Activated CD4-positive, alpha-beta T cell treated with anti-CD3 and anti-CD28 coated beads, Interleukin-2, amount 10 ng/mL, durations not matched to agents 24 days and 14 days (primary cell): ENCODE data around the gene CDH1. TPM values are rescaled to one million over a fixed set of nuclear protein-coding genes. Genes with fewer than 3 reads are reported as not detected.

Experiments used
- DNase-seq: peaks from one replicate; pipeline ENCODE4 v3.0.0; 2022
- H3K27ac Mint-ChIP-seq: one replicate; pipeline ENCODE4 v1.8.0; 2022; ENCODE audit warnings: mild to moderate bottlenecking, mixed read lengths
- H3K27me3 Mint-ChIP-seq: one replicate; pipeline ENCODE4 v1.8.0; 2022; ENCODE audit warnings: mixed read lengths
- H3K36me3 Mint-ChIP-seq: one replicate; pipeline ENCODE4 v1.8.0; 2022; ENCODE audit warnings: low read depth, mild to moderate bottlenecking, mixed read lengths
- H3K4me1 Mint-ChIP-seq: one replicate; pipeline ENCODE4 v1.8.0; 2021; ENCODE audit warnings: mixed read lengths
- H3K4me3 Mint-ChIP-seq: one replicate; pipeline ENCODE4 v1.8.0; 2022; ENCODE audit warnings: mild to moderate bottlenecking, moderate library complexity, mixed read lengths
- H3K9me3 Mint-ChIP-seq: one replicate; pipeline ENCODE4 v1.8.0; 2021; ENCODE audit warnings: mixed read lengths
- intact Hi-C: fragments of 100-400 bp; cut with micrococcal nuclease; formaldehyde crosslinking; loops from one replicate; pipeline ENCODE4 v1.15.1; 2023
- total RNA-seq: library from RNA; stranded (reverse); gene quantifications from 2 replicates; pipeline ENCODE4 v1.2.3, GENCODE V29; 2022

CDH1 gene
- total RNA-seq, 1 donor from 2014 or later, result 1.4 TPM

DNA sequence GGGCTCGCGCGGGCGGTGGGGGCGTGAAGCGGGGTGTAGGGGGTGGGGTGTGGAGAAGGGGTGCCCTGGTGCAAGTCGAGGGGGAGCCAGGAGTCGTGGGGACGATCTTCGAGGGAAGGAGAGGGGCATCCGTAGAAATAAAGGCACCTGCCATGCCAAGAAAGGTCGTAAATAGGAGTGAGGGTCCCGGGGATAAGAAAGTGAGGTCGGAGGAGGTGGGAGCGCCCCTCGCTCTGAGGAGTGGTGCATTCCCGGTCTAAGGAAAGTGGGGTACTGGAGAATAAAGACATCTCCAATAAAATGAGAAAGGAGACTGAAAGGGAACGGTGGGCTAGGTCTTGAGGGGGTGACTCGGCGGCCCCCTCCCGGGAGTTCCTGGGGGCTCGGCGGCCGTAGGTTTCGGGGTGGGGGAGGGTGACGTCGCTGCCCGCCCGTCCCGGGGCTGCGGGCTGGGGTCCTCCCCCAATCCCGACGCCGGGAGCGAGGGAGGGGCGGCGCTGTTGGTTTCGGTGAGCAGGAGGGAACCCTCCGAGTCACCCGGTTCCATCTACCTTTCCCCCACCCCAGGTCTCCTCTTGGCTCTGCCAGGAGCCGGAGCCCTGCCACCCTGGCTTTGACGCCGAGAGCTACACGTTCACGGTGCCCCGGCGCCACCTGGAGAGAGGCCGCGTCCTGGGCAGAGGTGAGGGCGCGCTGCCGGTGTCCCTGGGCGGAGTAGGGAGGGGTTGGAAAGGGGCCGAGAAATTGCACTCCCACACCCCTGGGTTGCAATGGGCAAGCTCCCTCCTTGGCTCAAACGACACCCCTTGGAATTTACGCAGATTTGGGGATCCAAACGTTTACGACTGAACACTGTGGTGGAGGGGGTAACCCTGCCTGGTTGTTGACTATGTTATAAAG is 888 bp downstream of the CDH1 start:
- H3K4me1 Mint-ChIP-seq, result peaks cover 11% of the 10 kb centered on the region
- intact Hi-C loops, result no loop called here
- no peaks in the 10 kb centered on the region for H3K9me3 Mint-ChIP-seq
- H3K27ac Mint-ChIP-seq, result no peak overlapping the region
- no peaks in the 10 kb centered on the region for H3K36me3 Mint-ChIP-seq
- peaks cover 31% of the 10 kb centered on the region for H3K27me3 Mint-ChIP-seq
- DNase-seq, result no peak
- peak overlapping the region; percentile 28 for H3K4me3 Mint-ChIP-seq

- Mint-ChIP-seq H3K4me1 (peaks cover 11% of the 10 kb centered on the region), H3K27me3 (peaks cover 21% of the 10 kb centered on the region), H3K36me3 (no peaks in the 10 kb centered on the region), H3K4me3 (no peak overlapping the region), H3K27ac (no peak overlapping the region), H3K9me3 (no peaks in the 10 kb centered on the region)
- DNase-seq, result no peak
- intact Hi-C loops, result no loop called here
Observed at GRCh38 chr16:68739964-68740627, 3.0 kb downstream of the CDH1 start.

- intact Hi-C loops, result no loop called here
- H3K36me3 Mint-ChIP-seq, result no peaks in the 10 kb centered on the region
- H3K27me3 Mint-ChIP-seq, result peaks cover 21% of the 10 kb centered on the region
- H3K4me1 Mint-ChIP-seq, result peaks cover 11% of the 10 kb centered on the region
- no peaks in the 10 kb centered on the region for H3K9me3 Mint-ChIP-seq
- DNase-seq, result no peak
- H3K4me3 Mint-ChIP-seq, result no peak overlapping the region
- H3K27ac Mint-ChIP-seq, result no peak overlapping the region
Observed at GRCh38 chr16:68740628-68741346, 3.7 kb downstream of the CDH1 start.

DNA sequence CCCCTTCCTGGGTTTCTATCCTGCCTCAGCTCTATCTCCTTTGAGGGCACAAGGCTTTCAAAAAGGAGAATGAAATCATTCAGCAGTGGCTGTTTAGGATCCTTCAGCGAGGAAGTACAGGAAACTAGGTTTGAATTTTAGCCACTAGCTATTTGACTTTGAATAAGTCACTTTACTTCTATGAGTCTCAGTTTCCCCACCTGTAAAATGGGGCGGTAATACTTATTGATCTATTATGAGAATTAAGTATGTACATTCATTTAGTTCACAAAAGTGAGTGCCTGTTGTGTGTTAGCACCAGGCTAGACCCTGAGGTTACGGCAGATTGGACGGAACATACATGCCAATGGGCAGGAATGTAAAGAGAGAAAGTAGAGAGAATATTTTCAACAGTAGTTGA is 6.6 kb downstream of the CDH1 start:
- Mint-ChIP-seq H3K4me1 (peaks cover 6% of the 10 kb centered on the region), H3K36me3 (no peaks in the 10 kb centered on the region), H3K27me3 (peaks cover 2% of the 10 kb centered on the region), H3K4me3 (no peak overlapping the region), H3K9me3 (no peaks in the 10 kb centered on the region), H3K27ac (no peak overlapping the region)
- intact Hi-C loops, result no loop called here
- no peak for DNase-seq

DNA sequence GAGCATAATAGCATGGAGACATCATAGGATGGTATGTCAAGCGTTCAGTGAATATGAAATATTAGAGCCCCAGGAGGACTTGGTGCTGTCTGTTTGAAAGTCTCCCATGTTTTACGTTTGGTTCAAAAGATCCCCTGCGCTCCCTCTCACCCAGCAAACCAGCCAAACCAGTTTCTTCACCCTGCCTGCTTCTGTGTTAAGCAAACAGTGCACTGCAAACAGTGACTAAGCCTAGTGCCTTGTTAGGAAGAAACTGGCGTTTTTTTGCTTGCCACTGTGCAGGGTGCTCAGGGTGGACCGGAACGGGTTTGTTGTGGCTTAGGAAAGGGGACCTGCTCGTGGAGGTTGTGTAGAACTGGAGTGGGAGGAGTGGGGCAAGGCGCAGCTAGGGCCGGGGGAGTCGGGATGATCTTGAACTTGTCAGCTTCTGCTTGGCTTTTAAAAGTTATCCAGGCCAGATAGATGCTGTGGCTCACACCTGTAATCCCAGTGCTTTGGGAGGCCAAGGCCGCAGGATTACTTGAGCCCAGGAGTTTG is 7.7 kb downstream of the CDH1 start:
- no peak overlapping the region for H3K27ac Mint-ChIP-seq
- intact Hi-C loops, result no loop called here
- H3K36me3 Mint-ChIP-seq, result no peaks in the 10 kb centered on the region
- no peaks in the 10 kb centered on the region for H3K9me3 Mint-ChIP-seq
- no peak overlapping the region for H3K4me3 Mint-ChIP-seq
- no peak for DNase-seq
- peaks cover 6% of the 10 kb centered on the region for H3K4me1 Mint-ChIP-seq
- H3K27me3 Mint-ChIP-seq, result peaks cover 1% of the 10 kb centered on the region

DNA sequence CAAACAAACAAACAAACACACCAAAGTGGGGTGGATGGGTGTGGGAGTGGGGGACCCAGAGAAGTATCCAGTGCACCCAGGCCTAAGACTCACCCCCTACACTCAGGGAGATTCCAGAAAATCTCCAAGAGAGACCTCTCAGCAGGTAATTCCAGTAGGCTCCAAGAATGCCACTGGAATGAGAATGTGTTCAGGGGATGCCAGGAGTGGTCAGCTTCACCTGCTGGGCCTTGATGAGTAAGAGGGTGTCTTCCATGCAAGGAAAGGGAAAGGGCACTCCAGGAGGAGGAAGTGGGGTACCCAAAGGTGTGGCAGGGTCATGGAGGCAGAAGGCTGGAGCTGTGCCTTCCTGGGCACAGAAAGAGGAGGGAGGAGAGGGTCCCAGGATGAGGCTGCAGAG is 9.9 kb downstream of the CDH1 start:
- intact Hi-C loops, result no loop called here
- Mint-ChIP-seq H3K27ac (no peak overlapping the region), H3K36me3 (no peaks in the 10 kb centered on the region), H3K4me1 (no peaks in the 10 kb centered on the region), H3K9me3 (no peaks in the 10 kb centered on the region), H3K27me3 (peaks cover 1% of the 10 kb centered on the region), H3K4me3 (no peak overlapping the region)
- DNase-seq, result no peak

GRCh38 chr16:68749432-68749831 is 12.3 kb downstream of the CDH1 start:
- peaks cover 12% of the 10 kb centered on the region for H3K4me1 Mint-ChIP-seq
- no peak overlapping the region for H3K4me3 Mint-ChIP-seq
- H3K27ac Mint-ChIP-seq, result no peak overlapping the region
- no peaks in the 10 kb centered on the region for H3K9me3 Mint-ChIP-seq
- no peaks in the 10 kb centered on the region for H3K36me3 Mint-ChIP-seq
- intact Hi-C loops, result no loop called here
- H3K27me3 Mint-ChIP-seq, result peaks cover 1% of the 10 kb centered on the region
- DNase-seq, result no peak

GRCh38 chr16:68750193-68750695 is 13.2 kb downstream of the CDH1 start:
- Mint-ChIP-seq H3K4me1 (peaks cover 18% of the 10 kb centered on the region), H3K4me3 (no peak overlapping the region), H3K36me3 (no peaks in the 10 kb centered on the region), H3K27ac (no peak overlapping the region), H3K9me3 (no peaks in the 10 kb centered on the region), H3K27me3 (peaks cover 1% of the 10 kb centered on the region)
- intact Hi-C loops, result no loop called here
- DNase-seq, result no peak

GRCh38 chr16:68751160-68751559 is 14.1 kb downstream of the CDH1 start:
- Mint-ChIP-seq H3K9me3 (no peaks in the 10 kb centered on the region), H3K4me3 (no peak overlapping the region), H3K27ac (no peak overlapping the region), H3K4me1 (peaks cover 24% of the 10 kb centered on the region), H3K36me3 (no peaks in the 10 kb centered on the region), H3K27me3 (no peaks in the 10 kb centered on the region)
- intact Hi-C loops, result no loop called here
- DNase-seq, result no peak

GRCh38 chr16:68752602-68753001 is 15.5 kb downstream of the CDH1 start:
- Mint-ChIP-seq H3K36me3 (no peaks in the 10 kb centered on the region), H3K27ac (peak overlapping the region; percentile 66), H3K27me3 (no peaks in the 10 kb centered on the region), H3K4me1 (peaks cover 37% of the 10 kb centered on the region), H3K9me3 (no peaks in the 10 kb centered on the region), H3K4me3 (no peak overlapping the region)
- intact Hi-C loops, result loop anchor here (1.0 kb wide), 1 partner anchor 32 kb away; no protein-coding TSS in a partner anchor
- peak; percentile 71 for DNase-seq

DNA sequence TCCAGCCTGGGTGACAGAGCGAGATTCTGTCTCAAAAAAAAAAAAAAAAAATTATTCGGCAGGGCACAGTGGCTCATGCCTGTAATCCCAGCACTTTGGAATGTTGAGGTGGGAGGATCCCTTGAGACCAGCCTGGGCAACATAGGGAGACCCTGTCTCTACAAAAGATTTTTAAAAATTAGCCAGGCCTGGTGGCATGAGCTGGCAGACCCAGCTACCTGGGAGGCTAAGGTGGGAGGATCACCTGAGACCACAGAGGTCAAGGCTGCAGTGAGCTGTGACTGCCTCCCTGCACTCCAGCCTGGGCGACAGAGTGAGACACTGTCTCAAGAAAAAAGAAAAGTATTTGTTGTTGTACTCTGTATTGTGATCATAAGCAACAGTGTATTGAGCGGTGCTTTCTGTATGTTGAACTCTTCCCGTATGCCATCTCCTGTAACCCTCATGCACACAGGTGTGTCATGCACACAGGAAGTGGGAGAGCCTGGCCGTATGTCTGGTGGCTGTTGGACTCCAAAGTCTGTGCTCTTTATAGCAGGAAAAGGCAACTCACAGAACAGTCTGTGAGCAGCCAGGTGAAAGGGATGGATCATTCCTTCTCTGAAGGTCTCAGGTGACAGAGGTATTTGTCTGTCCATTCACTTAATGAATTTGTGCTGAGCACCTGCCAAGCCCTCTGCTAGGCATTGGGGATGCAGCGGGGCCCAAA is 17.1 kb downstream of the CDH1 start:
- Mint-ChIP-seq H3K27me3 (no peaks in the 10 kb centered on the region), H3K27ac (peak overlapping the region; percentile 13), H3K9me3 (no peaks in the 10 kb centered on the region), H3K36me3 (no peaks in the 10 kb centered on the region), H3K4me1 (peaks cover 43% of the 10 kb centered on the region), H3K4me3 (no peak overlapping the region)
- peak; percentile 58 for DNase-seq
- intact Hi-C loops, result no loop called here

DNA sequence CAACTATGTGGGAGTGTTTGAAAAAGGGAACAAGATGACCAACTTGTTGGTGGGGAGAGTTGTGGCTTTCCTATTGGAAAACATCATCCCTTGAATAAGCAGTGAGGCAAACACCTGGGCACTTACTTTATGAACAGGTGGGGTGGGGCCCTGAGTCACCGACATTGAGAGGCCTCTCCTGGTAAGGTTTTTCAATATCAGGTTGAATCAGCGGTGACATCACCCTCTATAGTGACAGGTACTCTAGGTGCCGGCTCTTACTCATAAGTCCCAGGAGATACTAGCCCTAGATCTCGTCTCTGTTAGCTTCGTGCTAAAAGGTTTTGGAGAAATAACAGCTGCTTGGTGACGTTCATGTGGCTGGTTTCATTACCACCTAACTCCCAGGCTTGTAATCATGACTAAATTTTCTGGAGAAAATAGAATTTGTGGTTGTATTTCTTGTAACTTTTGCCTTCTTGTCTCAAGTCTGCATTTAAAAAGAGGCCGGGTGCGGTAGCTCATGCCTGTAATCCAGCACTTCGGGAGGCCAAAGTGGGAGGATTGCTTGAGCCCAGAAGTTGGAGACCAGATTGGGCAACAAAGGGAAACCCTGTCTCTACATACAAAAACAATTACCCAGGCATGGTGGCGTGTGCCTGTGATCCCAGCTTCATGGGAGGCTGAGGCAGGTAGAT is 19.3 kb downstream of the CDH1 start:
- Mint-ChIP-seq H3K9me3 (no peaks in the 10 kb centered on the region), H3K27me3 (no peaks in the 10 kb centered on the region), H3K4me1 (peaks cover 54% of the 10 kb centered on the region), H3K27ac (peak overlapping the region; percentile 99), H3K36me3 (no peaks in the 10 kb centered on the region), H3K4me3 (peak overlapping the region; percentile 45)
- DNase-seq, result peak; percentile 86
- intact Hi-C loops, result loop anchor here (1.0 to 5.0 kb wide), 5 partner anchors 9 to 410 kb away; partner anchors contain the start of genes TANGO6 and ZFP90

DNA sequence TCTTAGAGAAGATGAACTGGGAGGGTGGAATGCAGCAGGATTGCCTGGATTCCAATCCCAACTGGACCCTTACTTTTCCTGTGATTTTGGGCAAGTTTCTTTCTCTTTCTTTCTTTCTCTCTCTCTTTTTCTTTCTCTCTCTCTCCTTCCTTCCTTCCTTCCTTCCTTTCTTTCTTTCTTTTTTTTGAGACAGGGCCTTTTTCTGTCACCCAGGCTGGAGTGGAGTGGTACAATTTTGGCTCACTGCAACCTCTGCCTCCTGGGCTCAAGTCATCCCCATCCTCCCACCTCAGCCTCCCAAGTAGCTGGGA is 20.5 kb downstream of the CDH1 start:
- intact Hi-C loops, result loop anchor here (2.0 to 5.0 kb wide), 4 partner anchors 19 to 409 kb away; partner anchors contain the start of genes TANGO6 and ZFP90
- Mint-ChIP-seq H3K4me1 (peaks cover 52% of the 10 kb centered on the region), H3K9me3 (no peaks in the 10 kb centered on the region), H3K27me3 (no peaks in the 10 kb centered on the region), H3K4me3 (peak overlapping the region; percentile 45), H3K36me3 (no peaks in the 10 kb centered on the region), H3K27ac (peak overlapping the region; percentile 99)
- DNase-seq, result no peak
